ENCODE results near the gene RNASEH2A.

The RNASEH2A gene

GRCh38 chr19:12806242-12807081 is at the start of gene RNASEH2A:
TSS of gene RNASEH2A (plus strand) at chr19:12806584. CDS start at chr19:12806674, 90 bp downstream.
- H3K4me3 ChIP-seq (ENCODE audit: low read length) = peak within 1 kb of the TSS; percentile 70
- no peak for TF ChIP-seq CTCF (conservative IDR thresholded peaks at IDR 0.05; ENCODE audit: low read depth, low read length)
- DNase-seq (ENCODE audit: low read depth) = no peak

GRCh38 chr19:12757544-12758274 is 48.7 kb upstream of the RNASEH2A start:
- no peak for DNase-seq (ENCODE audit: low read depth)
- H3K4me3 ChIP-seq (ENCODE audit: low read length) = peak overlapping the region; percentile 23
- peak; percentile 80 for TF ChIP-seq CTCF (conservative IDR thresholded peaks at IDR 0.05; ENCODE audit: low read depth, low read length)

- no peak for TF ChIP-seq CTCF (conservative IDR thresholded peaks at IDR 0.05; ENCODE audit: low read depth, low read length)
- DNase-seq (ENCODE audit: low read depth) = no peak
- no peak overlapping the region for H3K4me3 ChIP-seq (ENCODE audit: low read length)
These were observed 46.7 kb upstream of the RNASEH2A start for GRCh38 chr19:12759686-12760085.

GRCh38 chr19:12763100-12763499 is 43.3 kb upstream of the RNASEH2A start:
- DNase-seq (ENCODE audit: low read depth) = no peak
- no peak for TF ChIP-seq CTCF (conservative IDR thresholded peaks at IDR 0.05; ENCODE audit: low read depth, low read length)
- no peak overlapping the region for H3K4me3 ChIP-seq (ENCODE audit: low read length)

- TF ChIP-seq CTCF (conservative IDR thresholded peaks at IDR 0.05; ENCODE audit: low read depth, low read length) = no peak
- H3K4me3 ChIP-seq (ENCODE audit: low read length) = no peak overlapping the region
- DNase-seq (ENCODE audit: low read depth) = no peak
These were observed 41.7 kb upstream of the RNASEH2A start for GRCh38 chr19:12764698-12765097.

- TF ChIP-seq CTCF (conservative IDR thresholded peaks at IDR 0.05; ENCODE audit: low read depth, low read length) = no peak
- H3K4me3 ChIP-seq (ENCODE audit: low read length) = no peak overlapping the region
- no peak for DNase-seq (ENCODE audit: low read depth)
These were observed 40.3 kb upstream of the RNASEH2A start for GRCh38 chr19:12766051-12766521.
